ENCODE data around the gene TRPM3. TPM values are rescaled to one million over a fixed set of nuclear protein-coding genes. Genes with fewer than 3 reads are reported as not detected.

The TRPM3 gene
- total and polyA plus RNA-seq, 2 of the 13 experiments (the other 11 are each of a cell fraction or from before 2014, with no cell fraction given): not detected

- intact Hi-C loops (cut with micrococcal nuclease; ENCODE audit: unreplicated experiment) (no loop called here), in situ Hi-C loops (cut with HindIII; ENCODE audit: extremely low pct_ligation_motif_present, low pct_unique_long_range_greater_than_20kb) (no loop called here)
- Histone ChIP-seq H3K4me1 (ENCODE audit: insufficient read depth, low read length) (no peaks in the 10 kb centered on the region), H3K27me3 (ENCODE audit: control insufficient read depth in 1 of 2, insufficient read depth in 2 of 2, low read length in 2 of 2) (no peaks in the 10 kb centered on the region), H4K20me1 (ENCODE audit: insufficient read depth, low read length) (no peaks in the 10 kb centered on the region), H3K36me3 (replicated peaks in 1 of 2; ENCODE audit: control insufficient read depth in 1 of 2, insufficient read depth in 2 of 2, low read length in 2 of 2) (no peaks in the 10 kb centered on the region), H3K9me3 (ENCODE audit: low read length) (peaks cover 8% of the 10 kb centered on the region; the same call in 1 of the 2 replicates), H3K9ac (ENCODE audit: insufficient read depth, low read depth, low read length) (no peak overlapping the region), H3K27ac (ENCODE audit: extremely low read length, insufficient read depth, low read length) (no peak overlapping the region), H3K4me3 (replicated peaks in 1 of 3; ENCODE audit: insufficient read depth in 1 of 3, low read depth in 2 of 3, low read length in 3 of 3) (no peak overlapping the region), H2AFZ (ENCODE audit: low read length) (no peak overlapping the region), H3K79me2 (ENCODE audit: insufficient read depth, low read length) (no peaks in the 10 kb centered on the region), H3K4me2 (ENCODE audit: low read depth, low read length) (no peak overlapping the region)
- DNase-seq (ENCODE audit: low spot score) (no peak), FAIRE-seq (no peak), ATAC-seq (no peak)
- ChIA-PET CTCF (ENCODE audit: low intra/inter-chr PET ratio, low total read pairs) (no interaction called here), POLR2A (no interaction called here)
- BruUV-seq (replicated peaks): no TSS peak
- TF ChIP-seq POLR2AphosphoS2 (IDR thresholded peaks at IDR 0.05; ENCODE audit: low read depth, low read length): no peak
- TF ChIP-seq KIAA2018 (CRISPR knock-in tag; IDR thresholded peaks at IDR 0.05; ENCODE audit: borderline replicate concordance): no peak
- no peak for TF ChIP-seq ZNF367 (CRISPR knock-in tag; IDR thresholded peaks at IDR 0.05; ENCODE audit: borderline replicate concordance)
- TF ChIP-seq ZNF333 (CRISPR knock-in tag; IDR thresholded peaks at IDR 0.05; ENCODE audit: borderline replicate concordance): no peak
- TF ChIP-seq JARID2 (CRISPR knock-in tag; IDR thresholded peaks at IDR 0.05; ENCODE audit: insufficient replicate concordance): no peak
- no peak for TF ChIP-seq ZBTB34 (CRISPR knock-in tag; IDR thresholded peaks at IDR 0.05)
- TF ChIP-seq CREBL2 (CRISPR knock-in tag; IDR thresholded peaks at IDR 0.05; ENCODE audit: borderline replicate concordance): no peak
- no peak for TF ChIP-seq ZFYVE20 (CRISPR knock-in tag; IDR thresholded peaks at IDR 0.05; ENCODE audit: borderline replicate concordance, low read depth)
- TF ChIP-seq ZNF777 (CRISPR knock-in tag; IDR thresholded peaks at IDR 0.05): no peak
- no peak for TF ChIP-seq ZNF747 (CRISPR knock-in tag; IDR thresholded peaks at IDR 0.05; ENCODE audit: borderline replicate concordance)
- TF ChIP-seq ZNF34 (CRISPR knock-in tag; IDR thresholded peaks at IDR 0.05; ENCODE audit: borderline replicate concordance): no peak
- no peak for TF ChIP-seq TRAFD1 (CRISPR knock-in tag; IDR thresholded peaks at IDR 0.05; ENCODE audit: borderline replicate concordance)
These were observed 462.7 kb downstream of the TRPM3 start for GRCh38 chr9:70658765-70659164.

Measured in HepG2 (cell line).